GM21529 (cell line): ENCODE measurements around the gene SIGMAR1.

Source experiments
- ATAC-seq: cut with Tn5 transposase; IDR thresholded peaks from one replicate; pipeline ENCODE4 v1.9.1; 2021; ENCODE audit not compliant: unreplicated experiment

SIGMAR1 gene

DNA sequence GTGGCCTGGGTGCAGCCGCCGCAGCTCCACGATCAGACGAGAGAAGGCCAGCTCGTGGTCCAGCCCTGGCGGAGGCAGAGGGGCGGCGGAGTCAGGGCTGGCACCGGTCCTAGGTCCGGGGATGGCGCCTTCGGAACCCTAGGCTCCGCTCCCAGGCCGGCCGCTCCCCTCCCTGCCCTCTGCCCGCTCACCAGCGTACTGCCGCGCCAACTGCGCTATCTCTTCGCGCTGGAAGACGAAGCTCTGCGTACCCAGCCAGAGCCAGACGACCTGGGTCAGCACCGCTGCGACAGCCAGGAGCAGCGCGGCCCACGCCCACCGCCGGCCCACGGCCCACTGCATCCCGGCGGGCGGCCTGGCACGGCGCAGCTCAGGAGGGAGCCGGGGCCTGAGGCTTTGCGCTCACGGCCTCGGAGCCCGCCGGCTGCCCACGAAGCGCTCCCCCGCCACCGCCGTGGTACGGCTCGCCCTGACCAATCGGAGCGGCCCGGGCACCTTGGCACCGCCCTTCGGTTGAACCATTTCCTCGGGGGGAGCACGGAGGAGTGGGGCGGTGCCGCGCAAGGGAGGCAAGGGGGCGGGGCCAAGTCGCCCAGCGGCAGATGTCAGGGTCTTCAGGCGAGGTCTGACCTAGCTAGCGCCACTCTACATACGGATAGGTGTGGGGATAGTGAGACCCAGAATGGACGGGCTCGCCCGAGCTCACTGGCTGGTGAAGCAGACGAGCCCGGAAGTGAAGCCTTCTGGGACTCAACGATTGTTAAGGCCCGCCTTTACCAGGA lies at the start of gene SIGMAR1:
TSS of gene SIGMAR1 (minus strand) at position 432 of the 782 bp plus-strand sequence. CDS start at position 342, 90 bp downstream.
- ATAC-seq: peak; percentile 82

GRCh38 chr9:34686732-34687131 lies 49.1 kb upstream of the SIGMAR1 start:
- ATAC-seq: no peak

DNA sequence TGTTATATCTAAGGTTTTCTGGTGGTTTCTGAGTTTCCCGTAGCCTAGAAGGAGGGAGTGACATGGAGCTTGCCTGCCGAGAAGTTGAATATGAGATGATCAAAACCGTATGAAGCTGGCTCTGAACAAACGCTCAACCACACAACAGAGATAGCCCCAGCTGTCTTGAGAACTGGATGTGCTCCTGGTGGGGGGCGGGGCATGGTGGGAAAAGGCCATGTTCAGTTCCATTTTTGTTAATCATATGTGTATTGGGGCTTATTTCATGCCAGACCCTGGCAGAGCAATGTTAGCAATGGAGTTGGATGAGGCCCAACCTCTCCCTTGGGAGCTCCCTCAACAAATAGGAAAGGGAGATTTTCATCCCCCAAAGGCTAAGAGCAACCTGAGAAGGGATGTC lies 48.6 kb upstream of the SIGMAR1 start:
- no peak for ATAC-seq

GRCh38 chr9:34685591-34685990 lies 48.0 kb upstream of the SIGMAR1 start:
- ATAC-seq: no peak

DNA sequence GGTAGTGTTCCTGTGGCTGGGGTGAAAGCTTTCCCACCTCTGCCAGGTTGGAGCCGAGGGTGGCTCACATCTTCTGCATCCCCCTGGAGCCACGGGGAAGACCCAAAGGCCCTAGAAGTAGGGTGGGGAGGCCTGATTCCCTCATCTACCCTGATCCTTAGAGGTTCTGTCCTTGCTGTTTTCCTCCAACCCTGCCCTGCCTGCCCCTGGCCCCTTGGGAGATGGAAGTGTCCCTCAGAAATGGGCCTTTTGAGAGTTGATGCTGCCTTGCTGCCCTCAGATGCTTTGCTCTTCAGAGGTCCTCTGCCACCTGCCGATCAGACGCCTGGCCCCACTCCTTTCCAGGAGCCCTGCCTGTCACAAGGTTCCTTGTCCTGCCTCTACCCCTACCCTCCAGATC lies 47.2 kb upstream of the SIGMAR1 start:
- no peak for ATAC-seq

DNA sequence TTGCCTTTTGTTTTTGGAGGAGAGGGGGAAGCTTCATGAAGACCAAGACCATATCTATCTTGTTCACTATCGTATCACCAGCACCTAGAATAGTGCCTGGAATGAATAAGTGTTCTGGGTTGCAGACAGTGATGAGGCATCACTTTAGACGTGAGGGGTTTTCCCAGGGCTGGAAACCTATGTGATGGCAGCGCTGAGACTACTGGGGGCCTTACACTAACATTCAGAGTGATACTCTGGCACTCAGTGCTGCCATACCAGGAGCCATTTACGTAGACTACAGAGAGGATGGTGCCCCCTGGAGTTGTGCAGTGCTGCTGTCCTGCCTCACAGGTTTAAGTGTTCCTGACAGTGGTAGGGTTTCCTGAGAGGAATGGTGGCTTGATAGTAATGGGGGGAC lies 46.6 kb upstream of the SIGMAR1 start:
- ATAC-seq: no peak

- ATAC-seq: no peak
These were observed 38.3 kb upstream of the SIGMAR1 start for GRCh38 chr9:34675869-34676268.

- peak; percentile 74 for ATAC-seq
These were observed 37.6 kb upstream of the SIGMAR1 start for GRCh38 chr9:34675048-34675714.

DNA sequence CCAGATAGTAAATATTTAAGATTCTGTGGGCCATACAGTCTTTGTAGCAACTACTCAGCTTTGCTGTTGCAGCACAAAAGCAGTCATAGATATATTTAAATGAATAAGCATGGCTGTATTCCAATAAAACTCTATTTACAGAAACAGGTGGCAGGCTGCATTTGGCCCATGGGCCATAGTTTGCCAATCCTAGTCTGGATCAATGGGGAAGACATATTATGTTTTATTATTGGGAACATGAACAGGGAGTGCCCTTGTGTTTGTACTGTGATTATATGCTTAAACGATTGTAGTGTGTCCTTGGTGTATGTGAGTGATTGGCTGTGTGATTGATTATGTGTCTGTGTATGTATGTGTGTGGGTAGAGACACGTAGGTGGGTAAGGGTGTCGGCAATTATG lies 36.9 kb upstream of the SIGMAR1 start:
- ATAC-seq: no peak

- no peak for ATAC-seq
These were observed 33.7 kb upstream of the SIGMAR1 start for GRCh38 chr9:34671307-34671706.

DNA sequence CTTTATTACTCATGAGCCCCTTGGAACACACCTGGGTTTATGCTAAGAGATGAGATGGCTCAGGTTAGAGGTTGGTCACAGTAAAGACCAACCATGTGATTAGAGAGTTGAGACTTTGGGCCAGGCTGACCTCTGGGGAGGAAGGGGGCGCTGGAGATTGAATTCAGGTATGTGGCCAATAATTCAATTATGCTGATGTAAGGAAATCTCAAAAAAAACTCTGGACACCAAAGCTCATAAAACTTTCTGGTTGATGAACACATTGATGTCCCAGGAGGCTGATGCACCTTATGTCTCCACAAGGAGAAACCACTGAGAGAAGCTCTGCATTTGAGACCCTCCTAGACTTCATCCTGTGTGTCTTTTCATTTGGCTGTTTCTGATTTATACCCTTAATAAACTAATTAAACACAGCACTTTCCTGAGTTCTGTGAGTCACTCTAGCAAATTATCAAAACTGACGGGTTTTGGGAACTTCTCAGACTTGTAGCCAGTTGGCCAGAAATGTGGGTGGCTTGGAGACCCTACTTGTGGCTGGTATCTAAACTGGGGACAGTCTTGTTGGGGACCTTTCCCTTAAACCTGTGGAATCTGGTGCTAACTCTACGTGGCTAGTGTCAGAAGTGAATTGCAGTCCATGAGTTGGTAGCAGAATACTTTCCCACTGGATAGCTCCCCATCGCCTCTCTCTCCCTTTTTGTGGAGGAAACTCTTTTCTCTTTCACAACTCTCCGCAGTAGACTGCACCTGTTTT lies 32.4 kb upstream of the SIGMAR1 start:
- no peak for ATAC-seq

DNA sequence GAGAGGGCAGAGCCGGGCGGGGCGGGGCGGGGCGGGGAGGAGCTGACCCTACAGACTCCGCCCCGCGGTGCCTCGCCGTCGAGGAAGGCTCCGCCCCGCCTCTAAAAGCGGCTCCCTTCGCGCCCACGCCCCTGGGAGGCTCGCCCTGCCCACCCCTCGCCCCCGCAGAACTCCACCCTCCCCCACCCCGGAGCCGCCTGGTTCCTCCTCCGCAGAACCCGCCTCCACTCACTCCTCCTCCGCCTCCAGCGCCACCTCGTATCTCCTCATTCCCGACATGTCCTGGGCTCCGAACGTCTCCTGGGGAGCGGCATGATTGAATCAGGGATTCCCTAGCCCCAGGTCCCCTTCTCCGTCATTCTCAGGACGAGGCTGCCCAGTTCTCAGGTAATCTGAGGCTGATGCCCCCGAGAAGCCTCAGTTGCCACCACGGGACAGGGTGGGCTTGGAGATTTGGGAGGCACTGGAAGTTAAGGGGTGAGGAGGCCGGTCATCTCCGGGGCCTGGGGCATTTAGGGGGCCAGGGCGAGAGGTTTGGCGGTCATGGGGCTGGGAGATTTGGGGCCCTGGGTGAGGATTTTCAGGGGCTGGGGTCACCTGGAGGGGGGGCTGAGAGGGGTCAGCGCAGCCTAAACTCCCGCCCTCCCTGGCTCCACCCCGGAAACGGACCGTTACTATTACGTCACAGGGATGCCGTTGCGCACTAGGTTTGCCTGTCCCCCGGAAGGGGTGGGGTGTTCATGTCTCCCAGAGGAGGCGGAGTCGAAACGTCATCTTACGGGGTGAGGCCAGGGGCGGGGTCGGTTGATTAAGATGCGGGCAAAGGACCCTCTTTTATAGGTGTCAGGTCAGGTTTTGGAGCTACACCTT lies 28.0 kb upstream of the SIGMAR1 start:
- peak; percentile 75 for ATAC-seq

- peak; percentile 18 for ATAC-seq
These were observed 27.4 kb upstream of the SIGMAR1 start for GRCh38 chr9:34665067-34665380.

DNA sequence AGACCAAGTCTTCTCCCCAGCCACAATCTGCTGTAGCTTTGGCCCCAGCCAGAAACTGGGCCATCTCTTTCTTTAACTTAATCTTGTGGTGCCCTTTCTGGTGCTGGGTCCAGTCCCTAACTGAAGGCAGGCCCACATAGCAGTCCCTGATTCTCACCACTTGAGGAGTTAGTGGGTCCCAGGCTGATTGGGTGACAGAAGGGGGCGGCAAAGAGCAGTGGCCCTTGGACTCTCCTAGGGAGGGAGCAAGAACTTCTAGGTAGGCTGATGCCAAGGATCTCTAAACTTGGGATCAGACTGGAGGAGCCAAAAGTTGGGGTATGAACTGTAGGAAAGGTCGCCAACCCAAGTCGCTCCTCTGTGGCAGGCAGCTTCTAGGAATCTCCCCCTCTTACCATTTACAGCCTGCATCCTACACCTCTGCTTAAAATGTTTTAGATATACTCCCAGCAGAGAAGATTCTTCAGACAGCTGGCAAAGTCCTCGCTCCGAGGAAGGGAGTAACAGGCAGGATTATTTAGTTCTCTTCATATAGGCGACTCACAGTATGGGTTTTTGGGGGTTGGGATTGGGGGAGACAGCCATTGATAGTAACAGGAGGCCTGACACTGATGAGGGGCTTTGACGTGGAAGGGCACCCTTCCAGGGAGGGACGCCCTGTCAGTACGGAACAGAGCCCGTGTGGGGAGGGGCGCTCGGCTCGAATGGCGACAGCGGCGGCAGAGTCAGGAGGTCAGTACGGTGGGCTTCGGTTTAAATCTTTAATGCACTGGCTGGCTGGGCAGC lies 26.9 kb upstream of the SIGMAR1 start:
- ATAC-seq: peak; percentile 48

GRCh38 chr9:34663303-34663605 lies 25.7 kb upstream of the SIGMAR1 start:
- no peak for ATAC-seq

GRCh38 chr9:34662526-34663302 lies 25.1 kb upstream of the SIGMAR1 start, which contains the start of gene CCL27:
CCL27 (minus strand) TSS chr9:34662657; CDS start chr9:34662633, 24 bp downstream.
- ATAC-seq: no peak

GRCh38 chr9:34659592-34660253 lies 22.1 kb upstream of the SIGMAR1 start:
- no peak for ATAC-seq

- no peak for ATAC-seq
These were observed 20.9 kb upstream of the SIGMAR1 start for GRCh38 chr9:34658461-34658860.

DNA sequence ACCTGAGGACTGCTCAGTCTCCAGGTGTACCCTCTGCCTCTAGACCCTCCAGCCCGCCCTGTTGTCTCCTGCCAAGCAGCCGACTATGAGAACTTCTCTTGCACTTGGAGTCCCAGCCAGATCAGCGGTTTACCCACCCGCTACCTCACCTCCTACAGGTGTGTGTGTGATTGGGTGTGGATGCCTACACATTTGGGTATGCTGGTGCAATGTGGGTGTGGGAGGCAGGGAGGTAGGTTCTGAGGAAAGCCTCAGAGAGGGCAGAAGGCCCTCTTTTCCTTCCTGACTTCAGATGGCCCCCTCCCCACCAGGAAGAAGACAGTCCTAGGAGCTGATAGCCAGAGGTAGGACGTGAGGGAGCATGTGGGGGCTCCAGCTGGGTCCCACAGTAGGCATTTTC lies 19.4 kb upstream of the SIGMAR1 start:
- ATAC-seq: no peak
